Activated CD4-positive, alpha-beta T cell treated with anti-CD3 and anti-CD28 coated beads for 48 hours (primary cell): ENCODE data around the gene HTRA2.

Experiments used
- DNase-seq: peaks from one replicate; pipeline ENCODE4 v3.0.0-alpha.2; 2020

The HTRA2 gene

DNA sequence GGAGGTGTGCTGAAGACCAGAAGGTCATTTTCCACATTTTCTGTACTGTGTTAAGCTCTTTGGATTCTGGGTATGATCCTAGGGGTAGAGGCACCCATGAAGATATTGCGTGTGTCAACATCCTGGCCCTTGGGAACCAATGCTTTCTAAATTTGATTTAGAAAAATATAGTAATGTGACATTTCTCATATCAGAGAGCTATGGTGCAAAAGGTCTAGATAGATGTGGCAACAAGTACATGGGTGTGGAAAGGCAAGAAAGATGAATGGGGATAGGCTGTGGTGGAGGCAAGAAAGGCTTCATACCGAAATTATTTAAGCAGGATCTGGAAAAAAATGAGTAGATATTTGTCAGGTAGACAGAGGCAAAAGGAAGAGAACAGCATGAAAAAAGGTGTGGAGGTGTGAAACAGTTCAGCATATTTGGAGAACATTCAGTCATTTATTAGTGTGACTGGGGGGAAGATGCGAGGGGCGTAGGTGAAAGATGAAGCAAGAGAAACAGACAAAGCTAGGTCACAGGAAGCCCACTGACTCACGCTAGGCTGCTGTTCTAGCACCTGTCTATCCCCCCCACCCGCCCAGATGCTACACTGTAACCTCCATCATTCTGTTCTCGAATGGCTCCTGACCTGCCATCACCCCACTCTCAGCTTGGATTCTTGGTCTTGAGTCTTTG lies 36.5 kb downstream of the HTRA2 start:
- DNase-seq: no peak

- DNase-seq: no peak
These were observed 37.0 kb downstream of the HTRA2 start for GRCh38 chr2:74566754-74567085.

DNA sequence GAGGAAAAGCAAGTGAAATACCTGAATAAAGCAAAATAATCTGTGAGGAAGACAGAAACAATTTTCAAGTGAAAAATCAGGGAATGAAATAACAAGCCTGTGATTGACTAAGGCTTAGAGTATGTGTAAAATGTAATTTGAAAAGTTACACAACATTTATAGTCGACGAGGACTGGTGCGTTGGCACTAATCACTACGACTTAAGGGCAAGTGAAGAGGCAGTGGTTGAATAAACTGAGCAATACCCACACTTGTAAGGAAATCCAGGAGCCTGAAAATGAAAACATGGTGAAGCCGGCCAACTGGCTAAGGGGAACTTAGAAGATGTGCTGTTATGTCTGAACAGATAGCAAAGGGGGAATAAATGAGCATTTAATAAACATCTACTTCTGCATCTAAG lies 38.1 kb downstream of the HTRA2 start:
- no peak for DNase-seq

DNA sequence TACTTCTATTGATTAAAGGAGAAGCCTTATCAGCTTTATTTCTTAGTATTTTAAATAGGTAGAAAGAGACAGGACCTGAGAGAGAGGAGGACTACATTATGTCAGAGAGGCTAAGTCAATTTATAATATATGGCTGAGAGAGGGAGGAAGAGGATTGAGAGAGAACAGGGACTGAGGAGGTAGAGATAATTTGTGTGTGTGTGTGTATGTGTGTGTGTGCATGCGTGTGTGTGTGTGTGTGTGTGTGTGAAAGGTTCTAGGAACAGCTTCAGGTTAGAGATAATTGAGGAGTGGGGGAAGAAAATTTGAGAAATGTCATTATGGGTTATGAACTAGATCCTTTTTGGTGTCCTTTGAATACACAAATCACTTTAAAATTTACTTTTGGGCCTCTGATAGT lies 40.0 kb downstream of the HTRA2 start:
- no peak for DNase-seq

GRCh38 chr2:74571058-74571457 lies 41.3 kb downstream of the HTRA2 start:
- no peak for DNase-seq

- DNase-seq: no peak
These were observed 42.6 kb downstream of the HTRA2 start for GRCh38 chr2:74572178-74572925.

DNA sequence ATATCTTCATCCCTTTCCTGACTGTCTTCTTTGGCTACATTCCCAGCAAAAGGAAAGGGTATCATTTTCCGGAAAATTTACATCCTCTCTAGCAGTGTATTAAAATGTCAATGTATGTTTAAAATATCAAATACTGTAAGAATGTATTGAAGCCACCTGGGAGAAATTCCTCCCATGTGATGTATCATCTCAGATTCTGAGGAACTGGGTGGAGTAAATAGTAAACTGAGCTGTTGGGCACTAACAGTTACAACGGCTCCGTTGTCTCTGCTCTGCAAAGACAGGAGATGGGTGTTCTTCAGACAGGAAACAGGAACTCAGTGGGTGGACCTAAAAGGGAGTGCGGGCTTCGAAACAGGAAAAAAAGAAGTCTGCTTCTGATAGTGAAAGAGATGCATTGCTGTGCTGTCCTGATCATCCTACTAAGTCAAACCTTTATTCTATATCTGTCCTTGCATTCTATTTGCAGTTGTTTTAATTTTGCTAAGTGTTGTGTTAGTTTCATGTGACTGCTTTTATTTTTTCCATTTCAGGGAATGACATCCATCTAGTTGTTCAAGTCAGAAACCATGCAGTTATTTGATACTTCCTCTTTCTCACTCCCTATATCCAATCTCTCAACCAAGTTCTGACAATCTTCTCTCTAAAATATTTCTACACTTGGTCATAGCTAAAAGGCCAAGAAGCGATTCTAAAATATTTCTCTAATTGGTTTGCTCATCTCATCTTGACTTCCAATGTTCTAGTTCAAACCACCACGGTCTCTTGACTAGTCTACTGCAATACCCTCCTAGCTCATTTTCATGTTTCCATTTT lies 44.2 kb downstream of the HTRA2 start:
- no peak for DNase-seq

- no peak for DNase-seq
These were observed 45.6 kb downstream of the HTRA2 start for GRCh38 chr2:74575320-74575719.

GRCh38 chr2:74576211-74576862 lies 46.6 kb downstream of the HTRA2 start:
- DNase-seq: no peak

DNA sequence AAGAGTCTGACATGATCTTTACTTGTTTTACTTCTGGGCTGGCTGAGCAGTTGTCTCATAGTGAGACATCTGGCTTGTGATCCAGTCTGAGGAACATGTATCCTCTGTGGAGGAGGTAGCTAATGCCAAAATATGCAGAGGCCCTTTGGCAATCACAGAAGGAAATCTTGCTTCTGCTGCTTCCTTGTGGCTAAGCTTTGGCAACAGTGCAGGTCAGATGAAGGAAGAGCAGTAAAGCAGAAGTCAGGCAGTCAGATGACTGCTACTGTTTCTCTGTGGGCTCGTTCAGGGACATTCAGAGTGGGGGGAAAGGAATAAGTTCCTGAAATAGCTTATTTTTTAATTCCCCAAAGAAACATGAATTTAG lies 47.1 kb downstream of the HTRA2 start:
- no peak for DNase-seq

GRCh38 chr2:74577448-74577847 lies 47.7 kb downstream of the HTRA2 start:
- peak; percentile 17 for DNase-seq

- DNase-seq: no peak
These were observed 48.7 kb downstream of the HTRA2 start for GRCh38 chr2:74578408-74578807.

DNA sequence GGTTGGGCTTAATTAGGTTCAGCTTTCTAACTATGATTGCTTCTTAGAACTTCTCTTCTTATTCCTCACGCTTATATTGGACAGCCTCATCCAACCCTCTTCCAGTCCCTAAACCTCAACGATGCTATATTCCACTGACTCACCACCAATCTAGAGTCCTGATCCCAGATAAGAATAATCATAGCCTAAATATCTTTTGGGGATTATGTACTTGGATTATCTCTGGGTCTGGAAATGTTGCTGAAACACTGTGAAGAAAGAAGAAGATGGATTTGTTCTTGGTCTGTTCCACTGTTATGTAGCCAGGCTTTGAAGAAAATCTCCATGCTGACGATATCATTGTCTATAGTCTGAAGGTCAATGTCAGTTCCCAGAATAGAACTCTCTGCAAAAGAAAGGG lies 51.7 kb downstream of the HTRA2 start:
- no peak for DNase-seq

GRCh38 chr2:74582184-74582583 lies 52.5 kb downstream of the HTRA2 start:
- DNase-seq: no peak
